GM12892 (cell line): ENCODE measurements around the gene WDFY2.
"Not testable (repeated sequence)": the region's sequence is repeated elsewhere in the genome, so short reads cannot be mapped to it uniquely, and the experiment has no call there.

Experiments used
- DNase-seq: peaks from one replicate; pipeline ENCODE4 v3.0.0; 2011; ENCODE audit not compliant: insufficient read length
- FAIRE-seq: peaks from 2 replicates; lab custom pipeline; 2011; peaks lifted over from hg19 to GRCh38; lab: Jason Lieb, UNC
- POLR2A ChIP-seq: IDR thresholded peaks from 2 replicates; pipeline ENCODE4 v1.6.1; 2011; ENCODE audit warnings: low read depth, low read length, control low read depth
- POLR2AphosphoS5 ChIP-seq: IDR thresholded peaks from 2 replicates; pipeline ENCODE4 v1.6.1; 2011; ENCODE audit warnings: low read depth, low read length, control low read depth
- TAF1 ChIP-seq: IDR thresholded peaks from 2 replicates; pipeline ENCODE4 v1.6.1; 2011; ENCODE audit warnings: low read depth, mild to moderate bottlenecking, control low read depth, low read length, borderline replicate concordance

Gene WDFY2

DNA sequence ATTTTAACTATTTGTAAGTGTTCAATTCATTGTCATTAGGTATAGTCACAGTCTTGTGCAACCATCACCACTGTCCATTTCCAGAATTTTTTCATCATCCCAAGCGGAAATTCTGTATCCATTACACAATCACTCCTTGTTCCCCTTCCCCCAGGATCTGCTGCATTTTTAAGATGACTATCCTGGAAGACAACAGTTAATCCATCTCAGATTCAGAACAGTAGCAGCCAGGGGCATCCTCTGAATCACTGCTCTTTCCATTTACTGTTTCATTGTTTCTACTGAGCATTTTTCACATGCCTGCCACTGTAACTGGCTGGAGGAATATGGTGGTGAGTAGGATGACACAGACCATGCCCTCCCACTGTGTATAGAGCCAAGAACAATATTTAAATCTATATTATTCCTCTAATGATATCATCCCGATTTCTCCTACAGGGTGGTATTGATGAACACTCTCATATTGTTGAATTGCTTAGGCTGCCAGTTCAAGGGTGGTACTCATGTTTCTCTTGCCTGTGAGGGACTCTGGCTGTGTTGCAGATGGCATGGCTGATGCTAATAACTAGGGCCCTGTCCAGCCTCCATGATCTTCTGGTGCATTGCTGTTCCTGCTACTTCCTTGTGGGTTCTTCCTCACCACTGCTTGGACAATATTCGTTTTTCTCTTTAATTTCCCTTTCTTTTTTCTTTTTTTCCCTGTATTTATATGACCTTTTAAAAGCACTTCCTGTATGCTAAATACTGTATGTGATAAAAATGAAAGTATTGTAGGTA lies 59.0 kb downstream of the WDFY2 start:
- TF ChIP-seq POLR2A, result no peak
- no peak for TF ChIP-seq POLR2AphosphoS5
- TF ChIP-seq TAF1, result no peak
- no peak for DNase-seq
- no peak for FAIRE-seq

DNA sequence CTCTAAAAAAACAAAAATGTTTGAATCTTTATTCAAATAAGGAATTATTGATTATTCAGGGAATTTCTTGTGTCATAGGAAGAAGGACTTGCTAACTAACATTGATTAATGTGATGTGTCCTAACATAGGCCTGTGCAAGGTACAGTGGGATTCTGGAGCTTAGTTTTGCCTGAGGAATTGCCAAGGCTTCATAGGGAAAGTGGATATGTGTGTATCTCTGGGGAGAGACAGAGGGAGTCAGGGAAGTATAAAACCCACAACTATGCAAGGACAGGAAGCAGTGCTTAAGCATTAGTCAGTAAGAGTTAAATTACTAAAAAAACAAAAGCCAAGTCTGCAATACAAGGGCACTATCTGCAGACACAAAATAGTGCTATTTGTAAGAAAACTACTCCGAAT lies 59.6 kb downstream of the WDFY2 start:
- DNase-seq, result no peak
- no peak for FAIRE-seq

DNA sequence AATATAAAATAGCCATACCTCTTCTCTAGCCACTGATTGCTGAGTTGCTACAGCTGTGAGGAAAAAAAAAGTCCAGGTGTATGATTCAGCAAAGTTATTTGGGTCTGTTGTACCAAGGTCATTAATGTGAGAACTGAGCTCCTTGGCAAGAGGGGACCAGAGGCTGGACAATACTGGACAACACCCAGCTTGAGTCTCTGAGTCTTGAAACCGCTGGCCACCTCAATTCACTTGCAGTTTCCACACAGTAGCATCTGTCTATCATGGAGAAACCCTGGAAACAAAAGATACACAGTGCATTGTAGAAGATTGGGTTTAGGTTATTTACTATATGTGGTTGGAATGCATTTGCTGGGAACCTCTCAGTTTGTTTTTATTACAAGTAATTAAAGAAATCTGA lies 60.4 kb downstream of the WDFY2 start:
- TF ChIP-seq POLR2AphosphoS5 (no peak), TAF1 (no peak), POLR2A (no peak)
- DNase-seq (no peak), FAIRE-seq (no peak)

More for the DNA sequence above, 59.6 kb downstream of the WDFY2 start:
- no peak for TF ChIP-seq POLR2AphosphoS5
- no peak for TF ChIP-seq TAF1
- no peak for TF ChIP-seq POLR2A

DNA sequence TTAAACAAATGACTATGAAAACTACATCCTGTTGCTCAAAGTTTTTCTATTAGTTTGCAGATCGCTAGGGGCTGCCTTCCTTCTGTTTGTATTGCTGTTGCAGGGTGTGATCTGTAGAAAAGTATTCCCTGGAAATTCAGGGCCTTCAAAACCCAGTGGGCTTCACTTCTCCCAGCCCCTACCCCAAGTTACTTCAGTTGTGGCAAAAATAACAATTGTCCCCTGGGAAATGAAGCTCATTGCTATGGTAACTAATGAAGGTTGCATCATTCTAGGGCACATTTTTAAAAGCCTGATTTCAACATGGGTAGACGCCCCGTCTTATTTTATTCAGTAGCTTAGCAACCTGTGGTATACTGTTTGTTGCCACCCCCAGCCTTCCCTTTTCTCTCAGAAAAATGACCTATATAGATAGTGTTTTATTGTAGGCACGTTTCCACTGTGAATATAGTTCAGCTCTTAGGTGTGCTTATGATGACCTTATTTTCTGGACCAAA lies 60.9 kb downstream of the WDFY2 start:
- FAIRE-seq, result peak; percentile 14
- TF ChIP-seq TAF1 (no peak), POLR2A (no peak), POLR2AphosphoS5 (no peak)
- no peak for DNase-seq

DNA sequence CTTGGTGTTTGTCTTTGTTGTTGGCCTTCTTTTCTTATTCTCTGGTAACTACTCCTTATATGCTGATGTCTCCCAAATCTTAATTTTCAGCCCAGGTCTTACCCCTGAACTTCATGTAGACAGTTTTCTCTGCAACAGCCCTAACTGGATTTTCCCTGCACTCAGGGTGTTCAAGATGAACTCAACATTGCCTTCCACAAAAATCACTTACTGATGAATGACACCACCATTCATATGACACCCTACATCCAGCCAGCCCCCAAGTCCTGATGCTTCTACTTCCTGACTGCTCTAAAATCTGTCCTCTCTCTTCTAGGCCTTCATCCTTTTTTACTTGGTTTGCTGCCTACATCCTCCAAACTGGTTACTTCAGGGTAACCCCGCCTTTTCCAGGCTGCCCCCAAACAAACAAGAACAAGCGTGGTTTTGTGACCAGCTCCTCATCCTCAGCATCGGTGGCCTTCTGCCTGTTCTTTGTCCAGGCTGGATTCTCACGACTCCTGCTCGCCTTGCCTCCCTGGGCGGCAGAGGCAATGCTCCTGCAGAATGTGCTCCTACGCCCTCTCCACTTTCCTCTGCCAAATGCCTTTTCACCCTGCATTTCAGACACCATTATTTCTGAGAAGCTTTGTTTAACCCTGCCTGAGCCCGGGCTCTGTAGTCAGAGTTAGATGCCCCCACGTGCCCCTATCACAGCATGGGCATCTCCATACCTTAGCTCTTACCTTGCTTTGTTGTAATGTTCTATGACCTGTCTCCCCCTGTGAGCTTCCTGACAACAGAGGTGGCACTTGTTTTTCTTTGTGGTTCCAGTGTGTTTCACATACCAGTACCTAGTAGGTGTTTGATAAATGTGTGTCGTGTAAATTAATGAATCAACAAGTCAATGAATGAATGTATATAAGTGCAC lies 61.8 kb downstream of the WDFY2 start:
- TF ChIP-seq POLR2AphosphoS5 (no peak), TAF1 (no peak), POLR2A (no peak)
- no peak for DNase-seq
- no peak for FAIRE-seq

DNA sequence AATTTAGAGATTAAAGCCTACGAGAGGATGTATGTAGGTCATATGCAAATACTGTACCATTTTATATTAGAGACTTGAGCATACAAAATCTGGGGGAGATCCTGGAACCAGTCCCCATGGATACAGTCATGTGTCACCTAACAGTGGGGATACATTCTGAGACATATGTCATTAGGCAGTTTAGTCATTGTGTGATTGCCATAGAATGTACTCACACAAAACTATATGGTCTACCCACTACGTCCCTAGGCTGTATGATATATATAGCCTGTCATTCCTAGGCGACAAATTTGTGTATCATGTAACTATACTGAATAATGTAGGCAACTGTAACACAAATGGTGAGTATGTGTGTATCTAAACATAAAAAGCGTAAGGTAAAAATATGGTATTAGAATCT lies 62.8 kb downstream of the WDFY2 start:
- DNase-seq (no peak), FAIRE-seq (no peak)
- TF ChIP-seq TAF1 (no peak), POLR2A (no peak), POLR2AphosphoS5 (no peak)

DNA sequence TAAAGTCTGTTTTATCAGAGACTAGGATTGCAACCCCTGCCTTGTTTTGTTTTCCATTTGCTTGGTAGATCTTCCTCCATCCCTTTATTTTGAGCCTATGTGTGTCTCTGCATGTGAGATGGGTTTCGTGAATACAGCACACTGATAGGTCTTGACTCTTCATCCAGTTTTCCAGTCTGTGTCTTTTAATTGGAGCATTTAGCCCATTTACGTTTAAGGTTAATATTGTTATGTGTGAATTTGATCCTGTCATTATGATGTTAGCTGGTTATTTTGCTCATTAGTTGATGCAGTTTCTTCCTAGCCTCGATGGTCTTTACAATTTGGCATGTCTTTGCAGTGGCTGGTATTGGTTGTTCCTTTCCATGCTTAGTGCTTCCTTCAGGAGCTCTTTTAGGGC lies 67.9 kb downstream of the WDFY2 start:
- not testable (repeated sequence) for FAIRE-seq, DNase-seq

DNA sequence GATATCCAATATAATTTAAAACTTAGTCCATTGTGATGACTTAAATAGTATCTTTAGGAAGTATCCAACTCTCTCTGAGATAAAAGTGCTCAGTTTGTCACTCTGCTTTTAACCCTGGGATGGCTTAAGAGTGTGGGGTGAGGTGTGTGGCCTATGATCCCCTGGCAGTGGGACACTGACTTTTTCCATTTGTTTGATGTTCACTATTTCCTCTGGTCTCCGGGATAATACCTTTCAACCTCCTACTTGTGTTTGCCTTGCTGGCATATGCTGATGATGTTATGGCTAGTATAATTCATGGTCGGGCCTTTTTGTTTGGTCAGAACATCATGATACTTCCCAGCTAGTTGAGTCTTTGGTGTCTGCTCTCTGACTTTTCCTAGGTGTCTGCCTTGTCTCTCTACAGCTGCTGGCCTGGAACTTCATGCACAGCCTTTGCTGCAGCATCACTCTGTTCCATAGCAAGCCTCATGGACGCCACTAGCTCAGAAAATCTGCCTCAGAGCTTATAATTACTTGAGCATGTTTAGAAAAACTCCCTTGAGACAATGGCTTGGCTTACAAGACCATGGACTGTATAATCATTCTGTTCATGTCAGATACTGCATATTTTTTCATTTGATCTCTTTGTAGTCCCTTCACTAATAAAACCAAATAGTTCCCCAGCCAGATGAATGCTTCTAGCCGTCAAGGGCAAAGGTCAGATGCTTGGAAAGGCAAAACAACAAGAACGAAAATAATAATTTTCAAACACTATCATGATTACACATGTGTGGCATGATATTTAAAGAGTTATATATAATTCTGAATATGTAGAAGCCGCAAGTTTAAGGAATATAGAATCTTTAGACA lies 75.2 kb downstream of the WDFY2 start:
- no peak for DNase-seq
- TF ChIP-seq TAF1 (no peak), POLR2AphosphoS5 (no peak), POLR2A (no peak)
- FAIRE-seq, result peak; percentile 46

DNA sequence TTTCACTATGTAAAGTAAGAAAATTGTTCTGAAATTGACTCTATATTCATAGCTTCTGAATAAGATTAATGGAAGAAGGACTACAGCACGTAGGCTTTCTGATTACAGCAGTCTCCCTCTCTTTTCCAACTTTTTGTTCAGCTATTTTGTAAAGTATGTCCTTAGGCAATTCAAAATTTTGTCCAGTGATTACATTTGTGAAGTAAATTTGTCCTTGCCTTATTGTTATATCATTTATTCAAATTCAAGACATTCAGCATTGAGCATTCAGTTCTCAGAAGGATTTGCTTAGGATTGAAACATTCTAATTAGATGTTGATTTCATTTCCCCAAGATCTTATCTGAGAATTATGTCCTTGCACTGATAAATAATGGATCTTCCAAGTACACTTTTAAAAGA lies 76.6 kb downstream of the WDFY2 start:
- no peak for DNase-seq
- no peak for TF ChIP-seq POLR2AphosphoS5
- no peak for FAIRE-seq

DNA sequence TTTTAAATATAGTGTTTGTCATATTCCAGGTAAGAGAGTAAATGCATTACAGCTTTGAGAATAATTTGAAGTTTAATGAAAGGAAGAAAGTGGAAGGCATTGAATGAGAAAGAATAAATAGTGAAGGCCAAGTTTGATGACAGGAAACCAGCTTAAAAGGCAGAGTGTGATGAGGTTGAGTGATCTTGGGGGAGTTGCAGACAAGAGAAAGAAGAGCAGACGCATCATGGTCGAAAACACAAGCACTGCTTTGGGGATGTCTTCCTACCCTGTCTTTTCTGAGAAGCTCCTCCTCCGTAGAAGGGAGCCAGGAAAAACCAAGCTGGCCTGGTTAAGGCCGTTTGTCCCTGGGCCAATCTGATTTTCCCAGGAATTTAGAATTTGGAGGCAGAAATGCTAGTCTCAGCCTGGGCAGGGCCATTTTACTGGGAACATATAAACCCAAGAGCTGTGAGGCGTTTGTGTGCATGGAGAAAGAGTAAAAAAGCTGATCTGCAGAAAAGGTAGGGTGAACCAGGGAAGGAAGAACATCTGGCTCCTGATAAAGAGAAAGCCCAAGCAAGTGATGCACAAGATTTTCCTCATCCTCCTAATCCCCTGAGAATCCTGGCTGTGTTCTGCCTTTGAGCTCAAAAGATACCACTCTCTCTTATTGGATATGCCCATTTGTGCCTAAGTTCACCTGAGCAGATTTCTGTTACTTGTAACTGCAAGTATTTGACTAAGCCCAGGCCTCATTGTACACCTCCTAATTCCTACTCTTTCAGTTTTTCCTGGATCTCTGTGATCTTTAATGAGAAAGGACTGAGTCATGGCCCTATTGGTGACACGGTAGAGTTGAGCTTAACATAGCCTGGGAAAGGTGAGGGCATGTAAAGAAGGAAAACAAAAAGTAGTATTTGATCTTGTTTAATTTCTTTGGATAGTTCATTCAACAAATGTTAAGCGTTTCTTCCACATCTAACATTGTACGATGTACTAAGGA lies 80.0 kb downstream of the WDFY2 start:
- TF ChIP-seq POLR2A (no peak), TAF1 (no peak), POLR2AphosphoS5 (no peak)
- FAIRE-seq, result no peak
- no peak for DNase-seq

DNA sequence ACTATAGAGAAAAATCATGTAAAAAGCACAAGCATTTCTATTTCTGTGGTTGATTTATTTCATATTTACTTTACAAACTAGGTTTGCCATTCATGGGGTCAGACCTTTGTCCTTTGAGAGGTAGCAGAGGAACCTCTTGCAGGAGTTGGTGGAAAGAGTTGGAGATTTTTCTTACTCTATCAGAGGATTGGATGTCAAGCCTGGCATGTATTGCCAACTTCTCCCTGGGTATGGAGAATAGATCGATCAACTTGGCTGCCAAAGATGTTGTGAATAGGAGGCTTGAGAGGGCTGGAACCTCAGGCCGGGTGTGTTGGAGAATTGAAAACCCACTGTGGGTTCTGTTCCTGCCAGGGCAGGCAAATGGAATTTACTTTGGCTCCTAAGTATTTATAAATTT lies 81.2 kb downstream of the WDFY2 start:
- no peak for DNase-seq
- FAIRE-seq, result no peak
- TF ChIP-seq POLR2AphosphoS5 (no peak), TAF1 (no peak), POLR2A (no peak)
